PFSK-1 (cell line): ENCODE results near the gene DNAJC5G.

Experiments used
- FOXP2 ChIP-seq: optimal IDR thresholded peaks from 2 replicates; pipeline ENCODE3; 2011; ENCODE audit warnings: borderline replicate concordance, control low read depth, inconsistent platforms; ENCODE audit not compliant: insufficient read depth; ENCODE audit errors: extremely low read length, extremely low read depth
- POLR2AphosphoS5 ChIP-seq: IDR thresholded peaks from 2 replicates; pipeline ENCODE4 v1.6.1; 2012; ENCODE audit warnings: low read depth, mild to moderate bottlenecking, control low read depth, low read length, moderate library complexity
- SIN3A ChIP-seq: IDR thresholded peaks from 2 replicates; pipeline ENCODE4 v1.6.1; 2012; ENCODE audit warnings: mild to moderate bottlenecking, low read length, moderate library complexity, borderline replicate concordance; ENCODE audit not compliant: insufficient read depth
- TAF1 ChIP-seq: IDR thresholded peaks from 2 replicates; pipeline ENCODE4 v1.6.1; 2012; ENCODE audit warnings: low read length, control low read depth, borderline replicate concordance; ENCODE audit not compliant: insufficient read depth
- TF ChIP-seq, protein P1 (sequence below), 2 experiments: IDR thresholded peaks; 2 replicates each; pipeline versions ENCODE4 v1.6.1 to v1.8.0; 2011 to 2012; ENCODE audit warnings: low read depth in 2 of 2, low read length in 2 of 2, control low read depth in 1 of 2, inconsistent platforms in 1 of 2, mild to moderate bottlenecking in 1 of 2, moderate library complexity in 1 of 2; ENCODE audit not compliant: insufficient read depth in 1 of 2

DNA sequence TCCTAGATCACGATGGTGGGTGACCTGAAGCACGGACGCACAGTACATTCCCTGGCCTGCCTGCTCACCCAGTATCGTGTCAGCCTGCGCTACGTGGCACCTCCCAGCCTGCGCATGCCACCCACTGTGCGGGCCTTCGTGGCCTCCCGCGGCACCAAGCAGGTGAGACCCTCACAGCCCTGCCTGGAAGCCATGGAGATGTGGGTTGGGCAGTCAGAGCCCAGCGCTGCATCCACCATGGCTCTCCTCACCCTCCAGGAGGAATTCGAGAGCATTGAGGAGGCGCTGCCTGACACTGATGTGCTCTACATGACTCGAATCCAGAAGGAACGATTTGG lies 32.6 kb upstream of the DNAJC5G start:
- TF ChIP-seq, protein P1, sequence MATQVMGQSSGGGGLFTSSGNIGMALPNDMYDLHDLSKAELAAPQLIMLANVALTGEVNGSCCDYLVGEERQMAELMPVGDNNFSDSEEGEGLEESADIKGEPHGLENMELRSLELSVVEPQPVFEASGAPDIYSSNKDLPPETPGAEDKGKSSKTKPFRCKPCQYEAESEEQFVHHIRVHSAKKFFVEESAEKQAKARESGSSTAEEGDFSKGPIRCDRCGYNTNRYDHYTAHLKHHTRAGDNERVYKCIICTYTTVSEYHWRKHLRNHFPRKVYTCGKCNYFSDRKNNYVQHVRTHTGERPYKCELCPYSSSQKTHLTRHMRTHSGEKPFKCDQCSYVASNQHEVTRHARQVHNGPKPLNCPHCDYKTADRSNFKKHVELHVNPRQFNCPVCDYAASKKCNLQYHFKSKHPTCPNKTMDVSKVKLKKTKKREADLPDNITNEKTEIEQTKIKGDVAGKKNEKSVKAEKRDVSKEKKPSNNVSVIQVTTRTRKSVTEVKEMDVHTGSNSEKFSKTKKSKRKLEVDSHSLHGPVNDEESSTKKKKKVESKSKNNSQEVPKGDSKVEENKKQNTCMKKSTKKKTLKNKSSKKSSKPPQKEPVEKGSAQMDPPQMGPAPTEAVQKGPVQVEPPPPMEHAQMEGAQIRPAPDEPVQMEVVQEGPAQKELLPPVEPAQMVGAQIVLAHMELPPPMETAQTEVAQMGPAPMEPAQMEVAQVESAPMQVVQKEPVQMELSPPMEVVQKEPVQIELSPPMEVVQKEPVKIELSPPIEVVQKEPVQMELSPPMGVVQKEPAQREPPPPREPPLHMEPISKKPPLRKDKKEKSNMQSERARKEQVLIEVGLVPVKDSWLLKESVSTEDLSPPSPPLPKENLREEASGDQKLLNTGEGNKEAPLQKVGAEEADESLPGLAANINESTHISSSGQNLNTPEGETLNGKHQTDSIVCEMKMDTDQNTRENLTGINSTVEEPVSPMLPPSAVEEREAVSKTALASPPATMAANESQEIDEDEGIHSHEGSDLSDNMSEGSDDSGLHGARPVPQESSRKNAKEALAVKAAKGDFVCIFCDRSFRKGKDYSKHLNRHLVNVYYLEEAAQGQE (IDR thresholded peaks at IDR 0.05; ENCODE audit: insufficient read depth in 1 of 2, low read depth in 2 of 2, low read length in 2 of 2): no peak
- TF ChIP-seq POLR2AphosphoS5 (no peak), TAF1 (no peak), SIN3A (no peak), FOXP2 (no peak)
